Measurements from ENCODE around the gene POLA1. TPM values are rescaled to one million over a fixed set of nuclear protein-coding genes. Genes with fewer than 3 reads are reported as not detected.

The POLA1 gene
- total RNA-seq, 4 donors from 2014 or later, result 5.7 to 13.9 (median 9.9) TPM

- DNase-seq (ENCODE audit: low spot score) (no peak), ATAC-seq (ENCODE audit: low FRiP score) (no peak)
- TF ChIP-seq CTCF (IDR thresholded peaks at IDR 0.05), result no peak
These were observed 21.0 kb upstream of the POLA1 start for GRCh38 chrX:24672701-24673190.

GRCh38 chrX:24673424-24673823 lies 20.3 kb upstream of the POLA1 start:
- ATAC-seq (ENCODE audit: low FRiP score), result no peak

GRCh38 chrX:24676403-24677024 lies 17.2 kb upstream of the POLA1 start:
- no peak for TF ChIP-seq CTCF (IDR thresholded peaks at IDR 0.05)
- ATAC-seq (ENCODE audit: low FRiP score) (no peak), DNase-seq (ENCODE audit: low spot score) (no peak)

More at GRCh38 chrX:24673424-24673823, 20.3 kb upstream of the POLA1 start:
- no peak for DNase-seq (ENCODE audit: low spot score)
- no peak for TF ChIP-seq CTCF (IDR thresholded peaks at IDR 0.05)

- no peak for DNase-seq (ENCODE audit: low spot score)
- no peak for TF ChIP-seq CTCF (IDR thresholded peaks at IDR 0.05)
- no peak for ATAC-seq (ENCODE audit: low FRiP score)
These were observed 10.8 kb upstream of the POLA1 start for GRCh38 chrX:24682739-24683432.

- no peak for DNase-seq (ENCODE audit: low spot score)
- no peak for TF ChIP-seq CTCF (IDR thresholded peaks at IDR 0.05)
- ATAC-seq (ENCODE audit: low FRiP score), result no peak
These were observed 9.7 kb upstream of the POLA1 start for GRCh38 chrX:24684048-24684447.

- no peak for TF ChIP-seq CTCF (IDR thresholded peaks at IDR 0.05)
- ATAC-seq (ENCODE audit: low FRiP score) (no peak), DNase-seq (ENCODE audit: low spot score) (no peak)
These were observed 1.4 kb upstream of the POLA1 start for GRCh38 chrX:24692305-24692704.

GRCh38 chrX:24694825-24695224 lies 1.1 kb downstream of the POLA1 start:
- ATAC-seq (ENCODE audit: low FRiP score), result no peak
- TF ChIP-seq CTCF (IDR thresholded peaks at IDR 0.05), result no peak
- DNase-seq (ENCODE audit: low spot score), result no peak
